ENCODE results near the gene MUC15.

DNA sequence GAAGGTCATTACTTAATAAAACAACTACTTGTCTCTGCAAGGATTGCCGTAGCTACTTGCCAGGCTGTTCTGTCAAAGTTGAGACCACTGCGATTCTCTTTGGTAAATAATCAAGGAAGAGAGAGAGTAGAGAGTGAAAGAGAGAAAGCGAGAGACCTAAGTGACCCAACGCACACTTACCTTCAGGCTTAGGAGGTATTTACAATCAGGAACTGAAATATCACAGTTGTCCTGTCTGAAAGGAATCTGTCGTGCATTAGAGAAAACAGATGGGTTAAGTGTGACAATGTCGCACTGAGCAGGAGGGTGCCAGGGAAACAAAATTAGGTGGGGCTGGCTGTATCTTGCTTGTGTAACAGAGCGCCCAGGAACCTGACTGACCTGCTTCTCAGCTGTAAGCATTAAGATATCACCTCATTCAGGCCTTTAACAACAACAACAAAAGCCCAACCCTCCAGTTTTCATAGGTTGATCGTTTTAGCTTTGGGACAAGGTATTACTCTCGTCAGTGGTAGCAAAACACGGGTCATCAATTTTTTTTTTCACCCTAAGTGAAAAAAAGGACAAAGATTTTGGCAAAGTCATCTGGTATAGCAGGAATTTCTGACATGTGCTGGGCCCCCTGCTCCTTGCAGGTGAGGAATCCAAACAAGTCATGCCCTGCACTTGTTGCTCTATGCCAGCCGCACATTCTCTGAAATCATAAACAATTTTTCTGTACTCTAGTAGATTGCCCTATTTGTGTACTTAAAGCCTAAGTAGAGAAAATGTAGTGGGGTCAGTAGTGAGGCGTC lies at the start of gene MUC15:
- TF ChIP-seq BRCA1 (IDR thresholded peaks at IDR 0.05; ENCODE audit: low read depth, low read length) = no peak
- TF ChIP-seq POLR2A (IDR thresholded peaks at IDR 0.05; ENCODE audit: control extremely low read depth in 1 of 2, low read depth in 2 of 2, low read length in 2 of 2) = no peak
- TF ChIP-seq EZH2 (IDR thresholded peaks at IDR 0.05; ENCODE audit: low read depth, low read length, severe bottlenecking) = no peak
- TF ChIP-seq, protein P1, sequence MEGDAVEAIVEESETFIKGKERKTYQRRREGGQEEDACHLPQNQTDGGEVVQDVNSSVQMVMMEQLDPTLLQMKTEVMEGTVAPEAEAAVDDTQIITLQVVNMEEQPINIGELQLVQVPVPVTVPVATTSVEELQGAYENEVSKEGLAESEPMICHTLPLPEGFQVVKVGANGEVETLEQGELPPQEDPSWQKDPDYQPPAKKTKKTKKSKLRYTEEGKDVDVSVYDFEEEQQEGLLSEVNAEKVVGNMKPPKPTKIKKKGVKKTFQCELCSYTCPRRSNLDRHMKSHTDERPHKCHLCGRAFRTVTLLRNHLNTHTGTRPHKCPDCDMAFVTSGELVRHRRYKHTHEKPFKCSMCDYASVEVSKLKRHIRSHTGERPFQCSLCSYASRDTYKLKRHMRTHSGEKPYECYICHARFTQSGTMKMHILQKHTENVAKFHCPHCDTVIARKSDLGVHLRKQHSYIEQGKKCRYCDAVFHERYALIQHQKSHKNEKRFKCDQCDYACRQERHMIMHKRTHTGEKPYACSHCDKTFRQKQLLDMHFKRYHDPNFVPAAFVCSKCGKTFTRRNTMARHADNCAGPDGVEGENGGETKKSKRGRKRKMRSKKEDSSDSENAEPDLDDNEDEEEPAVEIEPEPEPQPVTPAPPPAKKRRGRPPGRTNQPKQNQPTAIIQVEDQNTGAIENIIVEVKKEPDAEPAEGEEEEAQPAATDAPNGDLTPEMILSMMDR (IDR thresholded peaks at IDR 0.05; ENCODE audit: control extremely low read depth in 1 of 3, insufficient read depth in 1 of 3, low read depth in 1 of 3, low read length in 3 of 3) = no peak
